ENCODE results near the gene IP6K3.

Gene IP6K3

DNA sequence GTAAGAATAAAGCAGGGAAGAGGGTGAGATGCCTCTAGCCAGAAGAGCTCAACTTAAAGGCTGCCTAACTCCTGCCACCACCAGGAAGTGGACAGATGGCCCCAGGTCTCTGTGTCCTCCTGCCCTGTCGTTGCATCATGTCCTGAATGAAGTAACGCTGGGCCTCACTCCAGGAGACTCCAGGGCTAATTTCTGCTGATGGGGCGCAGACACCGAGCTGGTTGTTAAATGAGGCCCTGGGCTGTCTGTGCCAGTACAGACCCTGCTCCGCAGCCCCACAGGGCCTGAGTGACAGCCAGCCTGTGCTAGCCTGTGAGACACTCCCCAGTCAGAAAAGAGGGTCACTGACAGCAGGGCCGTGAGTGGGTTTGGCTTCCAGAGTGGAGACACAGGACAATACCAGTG lies 6.5 kb downstream of the IP6K3 start:
- no peaks in the 10 kb centered on the region for H3F3A ChIP-seq (ENCODE audit: insufficient read depth, low read length)
- TF ChIP-seq EZH2 (optimal IDR thresholded peaks at IDR 0.05; ENCODE audit: low read depth, low read length) (no peak), EZH2phosphoT487 (IDR thresholded peaks at IDR 0.05; ENCODE audit: low read length) (no peak)
- TF ChIP-seq, protein P1, sequence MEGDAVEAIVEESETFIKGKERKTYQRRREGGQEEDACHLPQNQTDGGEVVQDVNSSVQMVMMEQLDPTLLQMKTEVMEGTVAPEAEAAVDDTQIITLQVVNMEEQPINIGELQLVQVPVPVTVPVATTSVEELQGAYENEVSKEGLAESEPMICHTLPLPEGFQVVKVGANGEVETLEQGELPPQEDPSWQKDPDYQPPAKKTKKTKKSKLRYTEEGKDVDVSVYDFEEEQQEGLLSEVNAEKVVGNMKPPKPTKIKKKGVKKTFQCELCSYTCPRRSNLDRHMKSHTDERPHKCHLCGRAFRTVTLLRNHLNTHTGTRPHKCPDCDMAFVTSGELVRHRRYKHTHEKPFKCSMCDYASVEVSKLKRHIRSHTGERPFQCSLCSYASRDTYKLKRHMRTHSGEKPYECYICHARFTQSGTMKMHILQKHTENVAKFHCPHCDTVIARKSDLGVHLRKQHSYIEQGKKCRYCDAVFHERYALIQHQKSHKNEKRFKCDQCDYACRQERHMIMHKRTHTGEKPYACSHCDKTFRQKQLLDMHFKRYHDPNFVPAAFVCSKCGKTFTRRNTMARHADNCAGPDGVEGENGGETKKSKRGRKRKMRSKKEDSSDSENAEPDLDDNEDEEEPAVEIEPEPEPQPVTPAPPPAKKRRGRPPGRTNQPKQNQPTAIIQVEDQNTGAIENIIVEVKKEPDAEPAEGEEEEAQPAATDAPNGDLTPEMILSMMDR (IDR thresholded peaks at IDR 0.05; ENCODE audit: low read length): no peak
- no peak overlapping the region for H2AFZ ChIP-seq (ENCODE audit: low read length)
- H3K36me3 ChIP-seq (replicated peaks; ENCODE audit: insufficient read depth, low read length): no peaks in the 10 kb centered on the region
- H3K4me3 ChIP-seq (ENCODE audit: low read length): no peak overlapping the region
- no peaks in the 10 kb centered on the region for H3K9me3 ChIP-seq (replicated peaks; ENCODE audit: insufficient read depth, low read length)
- H3K27me3 ChIP-seq (replicated peaks; ENCODE audit: insufficient read depth, low read length): peaks cover 21% of the 10 kb centered on the region
- no peaks in the 10 kb centered on the region for H3K9me2 ChIP-seq (replicated peaks; ENCODE audit: insufficient read depth, low read length)
- no peak for DNase-seq
- no peak overlapping the region for H3K4me2 ChIP-seq (ENCODE audit: low read depth, low read length)
- no peak overlapping the region for H3K27ac ChIP-seq (ENCODE audit: low read length)
- no peaks in the 10 kb centered on the region for H3K4me1 ChIP-seq (ENCODE audit: low read length)
- no peak overlapping the region for H3K9ac ChIP-seq (ENCODE audit: low read length)
- H4K20me1 ChIP-seq (ENCODE audit: insufficient read depth, low read length): no peaks in the 10 kb centered on the region
- H3K79me2 ChIP-seq (ENCODE audit: low read length): no peaks in the 10 kb centered on the region

- no peaks in the 10 kb centered on the region for H4K20me1 ChIP-seq (ENCODE audit: insufficient read depth, low read length)
- no peaks in the 10 kb centered on the region for H3F3A ChIP-seq (ENCODE audit: insufficient read depth, low read length)
- no peaks in the 10 kb centered on the region for H3K36me3 ChIP-seq (replicated peaks; ENCODE audit: insufficient read depth, low read length)
- H3K27me3 ChIP-seq (replicated peaks; ENCODE audit: insufficient read depth, low read length): peaks cover 20% of the 10 kb centered on the region
- no peak overlapping the region for H3K27ac ChIP-seq (ENCODE audit: low read length)
- no peaks in the 10 kb centered on the region for H3K4me1 ChIP-seq (ENCODE audit: low read length)
- no peak for TF ChIP-seq EZH2phosphoT487 (IDR thresholded peaks at IDR 0.05; ENCODE audit: low read length)
- TF ChIP-seq, protein P1 (IDR thresholded peaks at IDR 0.05; ENCODE audit: low read length): no peak
- no peak for TF ChIP-seq EZH2 (optimal IDR thresholded peaks at IDR 0.05; ENCODE audit: low read depth, low read length)
- H3K9ac ChIP-seq (ENCODE audit: low read length): no peak overlapping the region
- no peak overlapping the region for H3K4me3 ChIP-seq (ENCODE audit: low read length)
- no peak overlapping the region for H2AFZ ChIP-seq (ENCODE audit: low read length)
- H3K4me2 ChIP-seq (ENCODE audit: low read depth, low read length): no peak overlapping the region
- H3K9me2 ChIP-seq (replicated peaks; ENCODE audit: insufficient read depth, low read length): no peaks in the 10 kb centered on the region
- H3K79me2 ChIP-seq (ENCODE audit: low read length): no peaks in the 10 kb centered on the region
- no peak for DNase-seq
- H3K9me3 ChIP-seq (replicated peaks; ENCODE audit: insufficient read depth, low read length): no peaks in the 10 kb centered on the region
Measured at GRCh38 chr6:33739571-33739970, 7.1 kb downstream of the IP6K3 start.

DNA sequence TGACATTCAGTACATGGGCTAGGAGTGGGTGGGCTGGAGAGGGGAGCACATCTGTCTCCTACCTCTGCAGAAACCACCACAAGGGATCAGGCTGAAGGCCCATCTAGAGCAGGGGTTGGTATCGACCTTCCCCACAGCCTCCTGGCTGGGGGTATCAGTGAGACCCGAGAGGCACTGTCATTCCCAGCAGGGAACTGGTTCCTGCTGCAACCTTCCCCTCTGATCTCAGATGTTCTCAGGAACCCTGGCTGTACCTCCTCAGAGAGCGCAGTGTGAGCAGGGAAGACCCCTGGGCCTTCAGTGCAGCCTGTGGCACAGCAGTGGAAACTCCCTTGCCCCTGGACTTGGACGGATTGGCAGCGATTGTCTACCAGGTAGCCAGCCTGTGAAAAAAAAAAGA lies 7.8 kb downstream of the IP6K3 start:
- TF ChIP-seq, protein P1 (IDR thresholded peaks at IDR 0.05; ENCODE audit: low read length): no peak
- TF ChIP-seq EZH2phosphoT487 (IDR thresholded peaks at IDR 0.05; ENCODE audit: low read length) (no peak), EZH2 (optimal IDR thresholded peaks at IDR 0.05; ENCODE audit: low read depth, low read length) (no peak)
- no peaks in the 10 kb centered on the region for H3F3A ChIP-seq (ENCODE audit: insufficient read depth, low read length)
- H2AFZ ChIP-seq (ENCODE audit: low read length): no peak overlapping the region
- H3K4me3 ChIP-seq (ENCODE audit: low read length): no peak overlapping the region
- H3K9ac ChIP-seq (ENCODE audit: low read length): no peak overlapping the region
- no peak overlapping the region for H3K4me2 ChIP-seq (ENCODE audit: low read depth, low read length)
- no peak for DNase-seq
- H3K36me3 ChIP-seq (replicated peaks; ENCODE audit: insufficient read depth, low read length): no peaks in the 10 kb centered on the region
- no peaks in the 10 kb centered on the region for H3K4me1 ChIP-seq (ENCODE audit: low read length)
- H3K9me3 ChIP-seq (replicated peaks; ENCODE audit: insufficient read depth, low read length): no peaks in the 10 kb centered on the region
- no peaks in the 10 kb centered on the region for H3K79me2 ChIP-seq (ENCODE audit: low read length)
- H3K9me2 ChIP-seq (replicated peaks; ENCODE audit: insufficient read depth, low read length): no peaks in the 10 kb centered on the region
- peaks cover 17% of the 10 kb centered on the region for H3K27me3 ChIP-seq (replicated peaks; ENCODE audit: insufficient read depth, low read length)
- no peak overlapping the region for H3K27ac ChIP-seq (ENCODE audit: low read length)
- no peaks in the 10 kb centered on the region for H4K20me1 ChIP-seq (ENCODE audit: insufficient read depth, low read length)
